IPS-20b (cell line): ENCODE data around the gene SNW1.
A peak's percentile ranks its signal among the peaks of the same experiment; 100 is the strongest.
"Not testable (repeated sequence)": the region's sequence is repeated elsewhere in the genome, so short reads cannot be mapped to it uniquely, and the experiment has no call there.

Experiments
- H3K27ac ChIP-seq: one replicate; pipeline ENCODE4 v1.5.1; 2013; ENCODE audit warnings: low read length
- H3K27me3 ChIP-seq: 2 replicates; pipeline ENCODE4 v1.6.1; 2013; ENCODE audit warnings: mild to moderate bottlenecking, low read length, inconsistent platforms; ENCODE audit not compliant: insufficient read depth
- H3K36me3 ChIP-seq: 2 replicates; pipeline ENCODE4 v1.6.1; 2013; ENCODE audit warnings: low read depth, mild to moderate bottlenecking, inconsistent platforms, low read length, moderate library complexity; ENCODE audit not compliant: insufficient read depth
- H3K4me1 ChIP-seq: 2 replicates; pipeline ENCODE4 v1.6.1; 2013; ENCODE audit warnings: mild to moderate bottlenecking, control low read depth, inconsistent platforms, low read length, moderate library complexity; ENCODE audit not compliant: insufficient read depth
- H3K4me3 ChIP-seq: 2 replicates; pipeline ENCODE4 v1.5.1; 2013; ENCODE audit warnings: mild to moderate bottlenecking, low read length, inconsistent platforms
- H3K9ac ChIP-seq: 2 replicates; pipeline ENCODE4 v1.6.1; 2013; ENCODE audit warnings: low read depth, mild to moderate bottlenecking, inconsistent platforms, low read length, moderate library complexity
- H3K9me3 ChIP-seq: 2 replicates; pipeline ENCODE4 v1.6.1; 2013; ENCODE audit warnings: mild to moderate bottlenecking, low read depth, low read length, inconsistent platforms; ENCODE audit not compliant: insufficient read depth

The SNW1 gene

GRCh38 chr14:77760381-77761204, at the start of gene SNW1:
TSS of gene SNW1 (minus strand) at chr14:77761156. CDS start at chr14:77761127, 29 bp downstream.
- H3K9me3 ChIP-seq: no peaks in the 10 kb centered on the region
- H3K4me1 ChIP-seq: peaks cover 13% of the 10 kb centered on the region; the same call in 1 of the 2 replicates
- H3K27ac ChIP-seq: peak within 1 kb of the TSS; percentile 96
- peaks cover 6% of the 10 kb centered on the region; the same call in 1 of the 2 replicates for H3K36me3 ChIP-seq
- peak within 1 kb of the TSS; percentile 85 for H3K4me3 ChIP-seq
- no peaks in the 10 kb centered on the region for H3K27me3 ChIP-seq
- peak within 1 kb of the TSS; percentile 96 for H3K9ac ChIP-seq

- Histone ChIP-seq H3K4me1 (peaks cover 3% of the 10 kb centered on the region), H3K27ac (no peak overlapping the region), H3K9ac (no peak overlapping the region), H3K4me3 (no peak overlapping the region), H3K36me3 (no peaks in the 10 kb centered on the region), H3K9me3 (no peaks in the 10 kb centered on the region), H3K27me3 (no peaks in the 10 kb centered on the region)
These were observed 48.1 kb upstream of the SNW1 start for GRCh38 chr14:77809011-77809410.

- Histone ChIP-seq H3K27ac (no peak overlapping the region), H3K4me1 (peaks cover 8% of the 10 kb centered on the region), H3K4me3 (no peak overlapping the region), H3K9ac (no peak overlapping the region), H3K36me3 (no peaks in the 10 kb centered on the region), H3K27me3 (no peaks in the 10 kb centered on the region), H3K9me3 (no peaks in the 10 kb centered on the region)
These were observed 47.3 kb upstream of the SNW1 start for GRCh38 chr14:77808250-77808649.

- Histone ChIP-seq H3K9me3 (no peaks in the 10 kb centered on the region), H3K36me3 (no peaks in the 10 kb centered on the region), H3K27ac (no peak overlapping the region), H3K9ac (no peak overlapping the region), H3K4me3 (no peak overlapping the region), H3K4me1 (peaks cover 8% of the 10 kb centered on the region), H3K27me3 (no peaks in the 10 kb centered on the region)
These were observed 44.8 kb upstream of the SNW1 start for GRCh38 chr14:77805706-77806105.

GRCh38 chr14:77804592-77804991, 43.6 kb upstream of the SNW1 start:
- Histone ChIP-seq H3K9ac (no peak overlapping the region), H3K36me3 (no peaks in the 10 kb centered on the region), H3K27me3 (no peaks in the 10 kb centered on the region), H3K4me1 (peaks cover 8% of the 10 kb centered on the region), H3K9me3 (no peaks in the 10 kb centered on the region), H3K4me3 (no peak overlapping the region), H3K27ac (no peak overlapping the region)

- peak overlapping the region; percentile 59 for H3K27ac ChIP-seq
- H3K4me3 ChIP-seq: peak overlapping the region; percentile 88
- no peaks in the 10 kb centered on the region for H3K36me3 ChIP-seq
- peaks cover 9% of the 10 kb centered on the region for H3K4me1 ChIP-seq
- H3K9ac ChIP-seq: peak overlapping the region; percentile 83; the same call in 1 of the 2 replicates
- no peaks in the 10 kb centered on the region for H3K9me3 ChIP-seq
- no peaks in the 10 kb centered on the region for H3K27me3 ChIP-seq
These were observed 39.9 kb upstream of the SNW1 start for GRCh38 chr14:77800814-77801213.

GRCh38 chr14:77799863-77800730, 39.1 kb upstream of the SNW1 start, which contains the start of gene ADCK1:
TSS of gene ADCK1 (plus strand) at chr14:77800109. CDS start at chr14:77818979, 18,870 bp downstream.
- peak within 1 kb of the TSS; percentile 59 for H3K27ac ChIP-seq
- H3K4me3 ChIP-seq: peak within 1 kb of the TSS; percentile 88
- H3K27me3 ChIP-seq: no peaks in the 10 kb centered on the region
- no peaks in the 10 kb centered on the region for H3K9me3 ChIP-seq
- H3K36me3 ChIP-seq: no peaks in the 10 kb centered on the region
- H3K4me1 ChIP-seq: peaks cover 13% of the 10 kb centered on the region
- H3K9ac ChIP-seq: peak within 1 kb of the TSS; percentile 83; the same call in 1 of the 2 replicates

GRCh38 chr14:77799456-77799855, 38.5 kb upstream of the SNW1 start:
- H3K4me3 ChIP-seq: peak overlapping the region; percentile 88
- peaks cover 15% of the 10 kb centered on the region for H3K4me1 ChIP-seq
- not testable (repeated sequence) for H3K36me3 ChIP-seq, H3K9me3 ChIP-seq, H3K27me3 ChIP-seq, H3K27ac ChIP-seq
- peak overlapping the region; percentile 83; the same call in 1 of the 2 replicates for H3K9ac ChIP-seq

GRCh38 chr14:77794357-77794756, 33.4 kb upstream of the SNW1 start:
- no peak overlapping the region for H3K9ac ChIP-seq

GRCh38 chr14:77793255-77793654, 32.3 kb upstream of the SNW1 start:
- not testable (repeated sequence) for H3K9ac ChIP-seq, H3K9me3 ChIP-seq, H3K36me3 ChIP-seq, H3K27ac ChIP-seq, H3K27me3 ChIP-seq, H3K4me3 ChIP-seq
- H3K4me1 ChIP-seq: peaks cover 10% of the 10 kb centered on the region

More at GRCh38 chr14:77794357-77794756, 33.4 kb upstream of the SNW1 start:
- Histone ChIP-seq H3K4me1 (peaks cover 10% of the 10 kb centered on the region), H3K4me3 (no peak overlapping the region), H3K9me3 (no peaks in the 10 kb centered on the region), H3K27me3 (no peaks in the 10 kb centered on the region), H3K36me3 (no peaks in the 10 kb centered on the region), H3K27ac (no peak overlapping the region)

GRCh38 chr14:77791225-77791600, 30.3 kb upstream of the SNW1 start:
- H3K36me3 ChIP-seq: no peaks in the 10 kb centered on the region
- no peak overlapping the region for H3K9ac ChIP-seq
- no peaks in the 10 kb centered on the region for H3K9me3 ChIP-seq
- no peak overlapping the region for H3K4me3 ChIP-seq
- H3K27me3 ChIP-seq: no peaks in the 10 kb centered on the region
- peaks cover 10% of the 10 kb centered on the region for H3K4me1 ChIP-seq
- no peak overlapping the region for H3K27ac ChIP-seq
